Activated T-cell treated with anti-CD3 and anti-CD28 coated beads for 24 hours (primary cell): ENCODE measurements around the gene PADI2.
"Not testable (repeated sequence)": the region's sequence is repeated elsewhere in the genome, so short reads cannot be mapped to it uniquely, and the experiment has no call there.

Source experiments
- DNase-seq: peaks from one replicate; pipeline ENCODE4 v3.0.0-alpha.2; 2020; ENCODE audit warnings: low read depth

Gene PADI2

GRCh38 chr1:17081439-17081838, 37.8 kb downstream of the PADI2 start:
- no peak for DNase-seq

- no peak for DNase-seq
Observed at GRCh38 chr1:17080880-17081279, 38.4 kb downstream of the PADI2 start.

GRCh38 chr1:17080085-17080759, 39.0 kb downstream of the PADI2 start:
- DNase-seq, result no peak

GRCh38 chr1:17078991-17079868, 40.0 kb downstream of the PADI2 start:
- DNase-seq, result no peak

- DNase-seq, result no peak
Observed at GRCh38 chr1:17075470-17076255, 43.6 kb downstream of the PADI2 start.

GRCh38 chr1:17071794-17072193, 47.5 kb downstream of the PADI2 start:
- DNase-seq, result no peak

- DNase-seq, result no peak
Observed at GRCh38 chr1:17070163-17070525, 49.1 kb downstream of the PADI2 start.

GRCh38 chr1:17069452-17070162, 49.6 kb downstream of the PADI2 start:
- DNase-seq, result no peak

- DNase-seq, result no peak
Observed at GRCh38 chr1:17068789-17069188, 50.5 kb downstream of the PADI2 start.

GRCh38 chr1:17067465-17068240, 51.6 kb downstream of the PADI2 start:
- no peak for DNase-seq

- no peak for DNase-seq
Observed at GRCh38 chr1:17067069-17067426, 52.2 kb downstream of the PADI2 start.

GRCh38 chr1:17066361-17067068, 52.7 kb downstream of the PADI2 start:
- no peak for DNase-seq

- DNase-seq, result no peak
Observed at GRCh38 chr1:17065666-17066065, 53.6 kb downstream of the PADI2 start.

GRCh38 chr1:17062751-17063150, 56.5 kb downstream of the PADI2 start:
- not testable (repeated sequence) for DNase-seq

- no peak for DNase-seq
Observed at GRCh38 chr1:17061892-17062291, 57.4 kb downstream of the PADI2 start.

- DNase-seq, result no peak
Observed at GRCh38 chr1:17061486-17061885, 57.8 kb downstream of the PADI2 start.

- no peak for DNase-seq
Observed at GRCh38 chr1:17060306-17060749, 58.9 kb downstream of the PADI2 start.

- DNase-seq, result no peak
Observed at GRCh38 chr1:17059391-17060305, 59.6 kb downstream of the PADI2 start.

GRCh38 chr1:17056551-17056950, 62.7 kb downstream of the PADI2 start:
- DNase-seq, result no peak

GRCh38 chr1:17055801-17056200, 63.5 kb downstream of the PADI2 start:
- no peak for DNase-seq
